HG02973 (cell line): ENCODE results near the gene CEP131.

Source experiments
- ATAC-seq: cut with Tn5 transposase; IDR thresholded peaks from one replicate; pipeline ENCODE4 v1.9.1; 2021; ENCODE audit warnings: moderate library complexity; ENCODE audit not compliant: unreplicated experiment

The CEP131 gene

DNA sequence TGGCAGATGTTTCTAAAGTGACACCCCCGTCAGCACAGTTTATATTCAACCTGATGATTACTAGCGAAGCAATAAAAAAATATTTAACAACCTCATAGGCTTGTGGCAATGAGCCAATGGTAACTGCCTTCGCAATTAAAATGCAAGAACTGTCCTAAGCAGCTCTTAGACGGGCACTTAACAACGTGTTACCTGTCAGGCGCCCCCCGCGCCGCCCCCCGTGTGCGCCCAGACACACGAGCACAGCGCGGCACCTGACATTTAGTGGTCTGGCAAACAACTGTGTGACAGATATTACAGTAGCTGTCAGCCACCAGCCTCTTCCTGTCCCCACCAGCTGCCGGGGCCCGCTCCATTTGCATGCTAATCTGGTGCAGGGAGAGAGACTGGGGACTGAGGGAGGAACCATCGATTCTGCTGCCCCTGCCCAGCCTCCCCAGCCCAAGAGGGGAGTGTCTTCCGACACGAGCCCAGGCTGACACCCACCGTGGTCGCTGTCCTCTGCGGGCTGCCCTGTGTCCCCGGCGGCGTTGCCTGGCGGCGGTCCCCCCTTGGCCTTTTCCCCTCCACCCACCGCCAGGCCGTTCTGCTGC, 29.0 kb upstream of the CEP131 start:
- ATAC-seq = no peak

- ATAC-seq = no peak
Measured at GRCh38 chr17:81251094-81251708, 28.4 kb upstream of the CEP131 start.

DNA sequence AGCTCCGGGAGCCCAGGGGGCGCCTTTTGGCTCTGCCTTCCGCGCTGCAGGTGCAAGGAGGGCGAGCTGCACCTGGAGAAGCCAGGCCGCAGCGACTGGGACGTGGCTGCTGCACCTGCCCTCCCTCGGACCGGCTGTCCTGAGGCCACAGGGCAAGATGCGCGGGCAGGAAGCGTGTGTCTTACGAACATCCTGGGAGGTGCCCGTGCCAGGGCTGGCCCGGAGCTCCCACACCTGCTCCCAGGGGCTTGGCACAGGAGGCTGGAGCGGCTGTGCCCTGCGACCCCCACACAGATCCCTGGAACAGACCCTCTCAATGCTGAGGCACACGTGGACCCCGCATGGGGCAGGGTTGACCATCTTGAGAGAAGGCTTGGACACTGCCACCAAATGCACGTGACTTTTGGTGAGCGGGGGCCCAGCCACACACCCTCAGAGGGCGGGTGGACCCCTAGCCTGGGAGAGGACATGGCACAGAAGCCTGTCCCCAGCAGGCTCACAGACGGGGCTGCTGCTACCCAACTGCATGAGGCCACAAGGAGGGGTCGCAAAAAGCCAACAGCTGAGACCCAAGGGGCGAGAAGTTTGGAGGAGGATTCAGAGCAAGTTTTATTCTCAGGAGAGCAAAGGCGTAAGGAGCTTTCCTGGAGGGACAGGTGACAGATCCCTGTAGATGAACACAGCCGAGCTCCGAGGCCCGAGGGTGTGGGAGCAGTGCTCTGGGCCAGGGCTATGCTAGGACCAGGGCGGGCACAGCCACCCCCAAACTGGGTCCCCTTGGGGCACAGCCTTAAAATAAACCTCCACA, 27.7 kb upstream of the CEP131 start:
- ATAC-seq = no peak

GRCh38 chr17:81249223-81250040, 26.7 kb upstream of the CEP131 start:
- ATAC-seq = no peak

DNA sequence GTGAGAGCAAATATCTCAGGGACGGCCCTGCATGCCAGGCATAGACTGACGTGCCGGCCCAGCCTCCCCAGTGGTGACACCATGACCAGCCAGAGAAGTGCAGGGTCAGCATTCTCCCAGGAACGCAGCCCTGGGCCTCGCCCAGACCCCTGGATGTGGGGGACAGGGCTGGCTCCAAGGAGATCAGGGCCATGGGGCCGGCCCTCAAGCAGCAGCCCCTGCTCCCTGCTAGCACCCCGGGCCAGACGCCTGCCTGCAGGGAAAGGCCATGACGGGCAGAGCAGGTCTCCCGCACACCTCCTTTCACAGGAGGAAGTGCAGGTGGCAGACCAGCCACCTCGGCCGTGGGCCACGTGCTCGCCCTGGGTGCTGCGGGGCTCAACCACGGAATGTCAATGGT, 25.9 kb upstream of the CEP131 start:
- no peak for ATAC-seq

DNA sequence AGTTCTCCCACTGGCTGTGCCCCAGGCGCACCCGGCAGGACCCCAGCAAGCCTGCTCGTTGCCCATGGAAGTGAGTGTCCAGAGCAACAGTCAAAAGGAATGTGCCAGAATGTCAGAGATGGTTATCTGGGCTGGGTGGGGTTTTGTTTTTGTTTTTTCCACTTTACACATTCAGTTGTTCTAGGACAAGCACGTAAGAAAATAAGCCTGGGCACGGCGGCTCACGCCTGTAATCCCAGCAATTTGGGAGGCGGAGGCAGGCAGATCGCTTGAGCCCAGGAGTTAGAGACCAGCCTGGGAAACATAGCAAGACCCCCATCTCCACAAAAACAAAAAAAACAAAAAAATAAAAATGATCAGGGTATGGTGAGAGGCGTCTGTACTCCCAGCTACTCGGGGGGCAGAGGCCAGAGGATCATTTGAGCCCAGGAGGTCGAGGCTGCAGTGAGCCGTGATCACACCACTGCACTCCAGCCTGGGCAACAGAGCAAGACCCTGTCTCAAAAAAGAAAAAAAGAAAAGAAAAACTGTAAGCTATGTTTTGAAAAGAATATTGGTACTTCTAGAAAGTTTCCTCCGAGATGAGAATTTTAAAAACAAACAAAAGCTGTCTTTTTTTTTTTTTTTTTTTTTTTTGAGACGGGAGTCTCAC, 24.7 kb upstream of the CEP131 start:
- ATAC-seq = no peak

- no peak for ATAC-seq
Measured at GRCh38 chr17:81246679-81247338, 24.0 kb upstream of the CEP131 start.

DNA sequence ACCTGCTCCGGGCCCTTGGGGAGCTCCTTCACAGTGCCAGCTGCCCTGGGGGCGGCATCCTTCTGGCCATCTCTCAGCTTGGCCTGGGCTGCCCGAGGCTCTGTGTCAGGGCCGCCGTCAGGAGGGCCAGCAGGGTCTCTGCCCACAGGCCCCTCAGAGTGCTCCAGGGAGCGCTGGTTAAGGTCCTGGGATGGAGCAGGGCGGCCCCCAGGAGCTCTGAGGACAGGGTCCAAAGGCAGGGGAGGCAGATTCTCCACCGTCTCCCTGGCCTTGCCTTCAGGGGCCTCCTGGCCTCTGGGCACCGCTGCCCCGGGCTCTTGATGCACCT, 23.5 kb upstream of the CEP131 start:
- no peak for ATAC-seq

- no peak for ATAC-seq
Measured at GRCh38 chr17:81245665-81246342, 23.0 kb upstream of the CEP131 start.

DNA sequence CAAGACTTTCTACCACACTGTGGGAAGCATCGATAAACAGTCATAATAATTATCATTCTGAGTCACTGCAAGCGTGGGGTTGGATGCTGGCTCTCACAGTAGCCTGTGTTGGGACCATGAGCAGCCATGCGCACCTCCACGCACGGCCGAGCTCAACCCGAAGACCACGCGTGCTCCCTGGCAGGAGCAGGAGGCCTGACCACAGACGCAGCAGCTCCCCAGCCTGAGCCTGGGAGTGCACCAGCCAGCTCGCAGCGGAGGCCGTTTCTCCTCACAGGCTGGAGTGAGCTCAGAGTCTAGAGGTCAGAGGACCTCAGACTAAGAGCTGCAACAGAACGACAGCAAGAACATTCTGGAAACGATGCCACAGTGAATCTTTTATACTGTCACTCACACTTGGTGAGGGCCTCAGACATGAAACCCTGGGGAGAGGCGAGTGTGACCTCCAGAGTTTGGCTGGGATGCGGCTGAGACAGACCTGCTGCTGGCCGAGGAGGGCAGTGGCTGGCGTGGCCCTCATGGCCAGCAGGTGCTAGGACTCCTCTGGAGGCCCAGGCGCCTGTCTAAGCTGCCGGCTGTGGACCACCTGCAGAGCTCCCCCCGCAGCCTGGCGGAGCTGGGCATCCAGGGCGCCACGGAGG, 22.4 kb upstream of the CEP131 start:
- ATAC-seq = no peak

GRCh38 chr17:81244358-81245023, 21.7 kb upstream of the CEP131 start:
- ATAC-seq = no peak

DNA sequence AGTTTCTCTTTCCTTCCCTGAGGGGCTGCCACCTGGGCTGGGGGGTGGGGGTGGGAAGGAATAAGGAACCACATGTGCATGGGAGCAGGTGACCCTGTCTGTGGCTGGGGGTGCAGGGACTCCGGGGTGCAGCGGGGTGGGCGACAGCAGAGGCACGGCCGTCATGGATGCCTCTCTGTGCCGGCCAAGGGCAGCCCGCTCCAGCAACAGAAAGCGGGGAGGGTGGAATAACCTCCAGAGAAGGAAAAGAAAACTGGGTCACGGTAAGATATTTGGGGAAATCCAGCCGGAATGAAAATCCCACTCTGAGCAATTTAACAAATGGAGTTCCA, 20.5 kb upstream of the CEP131 start:
- no peak for ATAC-seq

- no peak for ATAC-seq
Measured at GRCh38 chr17:81242421-81243332, 19.9 kb upstream of the CEP131 start.

DNA sequence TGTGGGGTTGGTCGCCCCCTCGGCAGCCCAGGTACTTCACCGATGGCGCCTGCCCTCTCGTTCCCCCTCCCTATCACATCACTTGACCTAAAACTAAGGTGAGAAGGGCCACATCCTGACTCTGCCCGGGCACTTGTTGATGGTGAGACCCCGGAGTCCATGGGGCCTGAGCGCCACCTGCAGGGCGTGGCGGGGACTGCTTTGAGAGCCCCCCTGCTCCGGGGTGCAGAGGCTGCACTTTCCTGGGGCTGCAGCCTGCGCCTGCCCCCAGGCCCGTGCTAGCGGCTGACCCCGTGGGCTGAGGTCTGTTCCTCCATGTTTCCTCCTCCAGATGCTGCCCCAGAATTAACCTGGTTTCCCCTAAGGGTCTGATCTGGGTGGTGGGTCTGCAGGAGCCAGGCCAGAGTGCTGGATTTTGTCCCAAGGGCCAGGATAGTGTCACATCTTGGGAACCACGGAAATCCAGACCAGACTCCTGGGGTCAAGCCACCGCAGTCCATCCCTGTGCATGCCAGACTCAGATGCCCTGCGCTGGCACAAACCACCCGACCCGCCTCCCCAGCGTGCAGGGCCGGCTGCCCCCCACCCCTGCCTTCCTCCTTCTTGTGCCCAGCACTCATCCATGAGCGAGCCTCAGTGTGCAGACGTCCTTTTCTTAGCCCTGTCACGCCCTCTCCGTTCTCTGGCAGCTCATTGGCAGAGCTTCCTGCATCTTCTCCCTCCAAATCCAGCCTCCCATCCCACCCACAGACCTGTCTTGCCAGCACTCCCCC, 19.1 kb upstream of the CEP131 start:
- ATAC-seq = no peak

GRCh38 chr17:81241203-81241602, 18.4 kb upstream of the CEP131 start:
- ATAC-seq = no peak

GRCh38 chr17:81240761-81241160, 18.0 kb upstream of the CEP131 start:
- ATAC-seq = no peak
